NCI-H2107 (cell line): ENCODE measurements around the gene DEFB119.
"Not testable (repeated sequence)": the region's sequence is repeated elsewhere in the genome, so short reads cannot be mapped to it uniquely, and the experiment has no call there.

Experiments used
- DNase-seq: peaks from one replicate; lab custom pipeline; 2025; lab: John Stamatoyannopoulos, UW

The DEFB119 gene, protein sequence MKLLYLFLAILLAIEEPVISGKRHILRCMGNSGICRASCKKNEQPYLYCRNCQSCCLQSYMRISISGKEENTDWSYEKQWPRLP

DNA sequence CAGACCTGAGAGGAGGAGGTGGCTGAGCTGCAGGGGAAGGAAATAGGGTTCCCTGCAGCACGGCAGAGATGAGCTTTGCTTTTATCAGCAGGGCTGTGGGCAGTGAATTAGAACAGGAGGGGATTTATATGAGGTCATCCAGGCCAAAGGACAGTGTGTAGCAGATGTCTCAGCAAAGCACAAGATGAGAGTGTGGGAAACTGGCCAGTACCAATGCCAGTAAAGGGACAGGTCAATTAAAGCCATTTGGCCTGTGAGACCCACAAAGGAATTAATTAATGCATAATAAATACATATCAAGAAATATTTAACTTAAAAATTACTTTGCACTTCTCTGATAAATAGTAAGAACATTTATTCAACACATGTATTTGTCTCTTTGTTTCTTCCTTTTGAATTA, at the start of gene DEFB119:
TSS of gene DEFB119 (minus strand) at position 101 of the 400 bp plus-strand sequence. CDS start 107 bp downstream, outside the sequence.
- DNase-seq, result no peak

DNA sequence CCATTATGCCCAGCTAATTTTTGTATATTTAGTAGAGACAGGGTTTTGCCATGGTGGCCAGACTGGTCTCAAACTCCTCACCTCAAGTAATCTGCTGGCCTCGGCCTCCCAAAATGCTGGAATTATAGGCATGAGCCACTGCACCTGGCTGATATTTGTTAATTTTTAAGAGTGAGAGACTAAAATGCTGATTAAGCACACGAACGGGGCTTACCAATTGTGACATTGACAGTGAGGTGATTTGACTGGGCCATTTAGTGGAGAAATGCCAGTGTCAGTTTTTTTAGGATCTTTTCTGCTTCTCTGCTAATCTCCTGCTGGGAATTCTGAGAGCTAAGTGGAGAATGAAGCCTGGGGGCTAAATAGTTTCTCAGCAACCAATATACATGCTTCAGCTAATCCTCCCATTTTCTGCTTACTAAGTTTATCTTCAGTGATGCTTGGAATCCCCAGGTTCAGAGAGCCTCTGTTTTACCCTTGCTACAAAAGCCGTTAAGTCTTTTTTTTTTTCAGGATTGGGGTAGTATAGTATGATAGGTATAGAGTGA, 40.3 kb upstream of the DEFB119 start:
- no peak for DNase-seq

DNA sequence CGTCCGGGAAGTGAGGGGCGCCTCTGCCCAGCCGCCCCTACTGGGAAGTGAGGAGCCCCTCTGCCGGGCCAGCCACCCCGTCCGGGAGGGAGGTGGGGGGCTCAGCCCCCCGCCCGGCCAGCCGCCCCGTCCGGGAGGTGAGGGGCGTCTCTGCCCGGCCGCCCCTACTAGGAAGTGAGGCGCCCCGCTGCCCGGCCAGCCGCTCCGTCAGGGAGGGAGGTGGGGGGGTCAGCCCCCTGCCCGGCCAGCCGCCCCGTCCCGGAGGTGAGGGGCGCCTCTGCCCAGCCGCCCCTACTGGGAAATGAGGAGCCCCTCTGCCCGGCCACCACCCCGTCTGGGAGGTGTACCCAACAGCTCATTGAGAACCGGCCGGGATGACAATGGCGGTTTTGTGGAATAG, 37.2 kb upstream of the DEFB119 start:
- DNase-seq, result not testable (repeated sequence)

DNA sequence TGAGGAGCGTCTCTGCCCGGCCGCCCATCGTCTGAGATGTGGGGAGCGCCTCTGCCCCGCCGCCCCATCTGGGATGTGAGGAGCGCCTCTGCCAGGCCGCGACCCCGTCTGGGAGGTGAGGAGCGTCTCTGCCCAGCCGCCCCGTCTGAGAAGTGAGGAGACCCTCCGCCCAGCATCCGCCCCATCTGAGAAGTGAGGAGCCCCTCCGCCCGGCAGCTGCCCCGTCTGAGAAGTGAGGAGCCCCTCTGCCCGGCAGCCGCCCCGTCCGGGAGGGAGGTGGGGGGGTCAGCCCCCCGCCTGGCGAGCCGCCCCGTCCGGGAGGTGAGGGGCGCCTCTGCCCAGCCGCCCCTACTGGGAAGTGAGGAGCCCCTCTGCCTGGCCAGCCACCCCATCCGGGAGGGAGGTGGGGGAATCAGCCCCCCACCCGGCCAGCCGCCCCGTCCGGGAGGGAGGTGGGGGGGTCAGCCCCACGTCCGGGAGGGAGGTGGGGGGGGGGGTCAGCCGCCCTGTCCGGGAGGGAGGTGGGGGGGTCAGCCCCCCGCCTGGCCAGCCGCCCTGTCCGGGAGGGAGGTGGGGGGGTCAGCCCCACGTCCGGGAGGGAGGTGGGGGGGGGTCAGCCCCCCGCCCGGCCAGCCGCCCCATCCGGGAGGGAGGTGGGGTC, 36.6 kb upstream of the DEFB119 start:
- not testable (repeated sequence) for DNase-seq

DNA sequence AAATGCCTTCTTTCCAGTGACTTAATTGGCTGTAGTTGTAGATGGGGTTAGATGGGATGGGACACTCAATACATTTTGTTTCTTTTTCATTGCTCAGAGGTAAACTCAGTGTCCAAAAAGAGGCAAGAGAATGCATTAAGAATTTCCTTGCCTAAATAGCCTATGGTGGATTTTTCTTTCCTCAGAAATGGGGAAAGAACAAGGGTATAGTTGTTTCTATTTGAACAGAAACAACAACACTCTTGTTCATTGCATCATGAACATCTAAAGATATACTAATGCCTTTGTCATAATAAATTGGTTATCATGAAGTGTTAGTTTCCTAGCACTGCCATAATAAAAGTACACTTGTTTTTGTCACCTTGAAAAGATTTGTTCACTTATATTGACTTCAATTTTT, 35.4 kb upstream of the DEFB119 start:
- DNase-seq, result no peak

DNA sequence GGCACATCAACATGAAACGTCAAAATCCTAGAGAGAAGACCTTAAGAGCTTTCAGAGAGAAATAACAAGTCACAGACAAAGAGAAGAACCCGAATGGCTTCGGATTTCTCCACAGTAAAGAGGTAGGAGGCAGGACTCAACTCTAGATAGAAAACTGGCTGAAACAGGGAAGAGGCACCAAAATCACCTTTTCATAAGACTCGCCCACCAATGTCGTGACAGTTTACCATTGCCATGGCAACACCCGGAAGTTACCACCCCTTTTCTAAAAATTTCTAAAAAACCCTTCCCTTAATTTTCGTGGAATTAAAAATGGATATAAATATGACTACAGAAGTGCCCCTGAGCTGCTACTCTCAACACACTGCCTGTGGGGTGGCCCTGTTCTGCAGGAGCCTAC, 27.9 kb upstream of the DEFB119 start:
- no peak for DNase-seq

DNA sequence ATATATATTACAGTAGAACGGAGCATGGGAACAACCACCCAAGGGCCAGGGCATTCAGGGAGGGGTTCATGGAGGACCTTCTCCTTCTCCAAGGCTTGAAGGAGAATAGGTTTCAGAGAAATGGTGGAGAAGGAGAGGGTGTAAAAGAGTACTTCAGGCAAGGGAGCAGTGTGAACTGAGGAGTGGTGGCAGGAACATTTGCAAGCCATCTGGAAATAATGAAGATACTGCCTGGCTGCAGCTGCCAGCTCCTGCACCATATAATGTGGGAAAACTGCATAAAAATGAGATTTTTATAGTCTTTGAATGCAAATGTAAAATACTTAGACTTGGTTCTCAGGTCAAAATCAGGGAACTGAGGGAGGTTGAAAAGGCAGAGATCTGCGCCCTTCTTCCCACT, 25.3 kb upstream of the DEFB119 start:
- no peak for DNase-seq

DNA sequence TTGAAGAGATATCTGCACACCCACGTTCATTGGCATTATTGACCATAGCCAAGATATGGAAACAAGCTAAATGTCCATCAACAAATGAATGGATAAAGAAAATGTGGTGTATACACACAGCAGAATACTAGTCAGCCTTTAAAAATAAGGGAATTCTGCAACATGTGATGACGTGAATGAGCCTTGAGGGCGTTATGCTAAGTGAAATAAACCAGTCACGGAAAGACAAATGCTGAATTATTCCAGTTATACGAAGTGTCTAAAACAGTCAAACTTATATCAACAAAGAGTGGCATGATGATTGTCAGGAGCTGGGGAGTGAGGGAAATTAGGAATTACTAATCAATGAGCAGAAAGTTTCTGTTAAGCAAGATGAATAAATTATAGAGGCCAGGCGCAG, 24.0 kb upstream of the DEFB119 start:
- DNase-seq, result no peak

DNA sequence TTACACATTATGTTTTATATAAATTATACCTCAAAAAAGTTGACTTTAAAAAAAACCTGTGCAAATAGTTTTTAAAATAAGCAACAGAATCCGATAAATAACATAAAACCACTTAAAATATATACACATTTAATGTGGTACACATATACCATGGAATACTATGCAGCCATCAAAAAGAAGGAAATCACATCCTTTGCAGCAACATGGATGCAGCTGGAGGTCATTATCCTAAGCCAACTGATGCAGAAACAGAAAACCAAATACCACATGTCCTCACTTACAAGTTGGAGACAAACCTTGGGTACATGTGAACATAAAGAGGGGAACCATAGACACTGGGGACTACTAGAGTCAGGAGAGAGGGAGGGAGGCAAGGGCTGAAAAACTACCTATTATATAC, 19.6 kb upstream of the DEFB119 start:
- DNase-seq, result no peak

DNA sequence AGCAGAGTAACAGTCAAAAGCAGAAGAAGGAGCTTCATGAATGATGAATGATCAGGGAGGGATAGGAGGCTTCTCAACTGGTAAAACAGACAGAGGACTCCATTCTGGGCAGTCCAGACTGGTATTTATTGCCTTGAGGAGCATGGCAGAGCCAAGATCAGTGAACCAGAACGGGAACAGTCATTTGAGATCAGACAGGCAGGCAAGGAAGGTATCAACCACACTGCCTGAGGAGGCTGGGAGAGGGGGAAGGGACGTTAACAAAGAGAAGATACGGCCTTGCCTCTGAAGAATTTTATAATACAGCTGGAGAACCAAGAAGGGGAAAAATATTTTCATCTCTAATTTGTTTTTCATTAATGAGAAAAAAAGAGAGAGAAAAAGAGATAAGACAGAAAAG, 15.7 kb upstream of the DEFB119 start, which contains the start of gene DEFB121:
TSS of gene DEFB121 (minus strand) at position 101 of the 400 bp plus-strand sequence. CDS start at position 38, 63 bp downstream.
- no peak for DNase-seq

DNA sequence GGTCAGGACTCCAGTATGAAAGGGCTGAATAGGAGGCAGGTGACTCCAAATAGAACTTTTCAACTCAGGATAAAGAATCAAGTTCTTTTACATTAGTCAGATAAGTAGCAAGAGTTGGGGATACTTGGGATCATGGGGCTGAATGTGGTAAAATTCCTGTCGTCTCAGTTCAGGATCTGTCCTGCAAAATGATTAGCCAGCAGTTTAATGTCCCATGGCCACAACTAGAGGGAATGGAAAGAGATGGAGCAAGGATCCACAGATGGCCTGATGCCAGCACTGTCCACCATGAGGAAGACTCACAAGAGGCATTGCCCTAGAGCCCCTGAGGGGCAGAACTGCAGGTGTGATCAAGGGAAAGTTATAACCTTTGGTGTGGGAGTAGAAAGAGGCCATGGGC, 13.5 kb upstream of the DEFB119 start:
- no peak for DNase-seq

DNA sequence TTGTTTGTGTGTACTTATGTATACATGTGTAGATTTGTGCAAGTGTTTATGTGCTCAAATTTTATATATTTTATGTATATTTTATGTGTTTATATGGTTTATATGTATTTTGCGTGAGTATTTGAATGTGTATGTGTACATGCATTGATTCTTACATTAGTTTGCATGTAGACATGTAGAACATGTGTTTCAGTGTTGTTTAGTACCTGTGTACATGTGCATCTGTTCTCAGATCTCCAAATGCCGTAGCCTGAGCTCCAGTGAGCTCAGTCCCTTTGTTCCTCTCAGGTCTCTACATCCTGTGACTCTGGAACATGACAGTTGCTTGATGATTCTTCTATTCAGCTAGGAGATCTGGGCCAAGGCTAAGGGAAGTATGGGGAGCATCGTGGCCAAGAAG, 4.5 kb upstream of the DEFB119 start:
- DNase-seq, result no peak

DNA sequence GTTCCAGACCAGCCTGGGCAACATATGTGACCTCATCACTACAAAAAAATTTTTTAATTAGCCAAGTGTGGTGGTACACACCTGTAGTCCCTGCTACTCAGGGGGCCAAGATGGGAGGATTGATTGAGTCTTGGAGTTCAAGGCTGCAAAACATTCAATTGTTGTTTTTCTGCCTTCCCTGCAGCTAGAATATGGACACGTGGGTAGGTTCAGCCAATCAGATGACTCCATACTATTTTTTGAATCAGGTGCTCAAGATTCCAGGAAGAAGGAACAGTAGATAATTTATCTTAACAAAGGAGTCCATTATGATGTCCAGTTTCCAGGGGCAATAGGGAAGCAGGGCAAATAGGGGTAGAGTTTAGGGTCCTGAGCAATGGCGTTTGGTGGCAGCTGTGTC, 2.4 kb upstream of the DEFB119 start:
- DNase-seq, result no peak

DNA sequence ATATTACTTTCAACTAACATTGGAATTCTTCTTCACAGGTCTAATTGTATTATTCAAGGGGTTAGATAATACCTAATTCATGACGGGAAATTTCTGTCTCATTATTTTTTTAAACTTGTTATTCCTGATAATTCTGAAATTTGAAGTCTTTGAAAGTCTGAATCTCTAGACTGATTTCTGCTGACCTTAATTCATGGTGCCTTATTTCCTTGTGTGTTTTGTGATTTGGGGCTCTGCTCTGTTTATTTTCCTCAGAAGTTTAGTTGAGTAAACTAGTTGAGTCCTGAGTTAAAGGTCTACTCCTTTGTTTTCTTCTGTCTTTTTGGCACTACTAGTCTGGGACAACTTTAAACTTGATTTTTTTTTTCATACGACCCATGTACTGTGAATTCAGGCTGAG, 16.0 kb downstream of the DEFB119 start:
- DNase-seq, result no peak

DNA sequence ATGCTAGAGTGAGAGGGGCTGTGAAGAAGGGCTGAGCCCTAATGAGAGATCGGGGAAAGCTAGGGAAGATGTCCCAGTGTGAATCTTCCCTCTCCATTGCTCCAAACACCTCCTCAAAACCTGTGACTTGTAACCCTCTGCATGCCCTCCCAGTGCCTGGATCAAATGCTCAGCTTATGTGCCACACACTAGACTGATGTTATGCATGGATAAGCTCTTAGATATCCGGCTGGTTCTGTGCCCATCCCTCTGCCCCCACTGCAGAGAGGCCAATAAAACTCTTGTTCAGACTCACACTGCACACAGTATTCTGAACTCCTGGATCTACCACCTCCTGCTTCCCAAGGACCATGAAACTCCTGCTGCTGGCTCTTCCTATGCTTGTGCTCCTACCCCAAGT, 22.1 kb downstream of the DEFB119 start, which contains the start of gene DEFB118:
TSS of gene DEFB118 (plus strand) at position 301 of the 400 bp plus-strand sequence. CDS start at position 351, 50 bp downstream.
- DNase-seq, result no peak

DNA sequence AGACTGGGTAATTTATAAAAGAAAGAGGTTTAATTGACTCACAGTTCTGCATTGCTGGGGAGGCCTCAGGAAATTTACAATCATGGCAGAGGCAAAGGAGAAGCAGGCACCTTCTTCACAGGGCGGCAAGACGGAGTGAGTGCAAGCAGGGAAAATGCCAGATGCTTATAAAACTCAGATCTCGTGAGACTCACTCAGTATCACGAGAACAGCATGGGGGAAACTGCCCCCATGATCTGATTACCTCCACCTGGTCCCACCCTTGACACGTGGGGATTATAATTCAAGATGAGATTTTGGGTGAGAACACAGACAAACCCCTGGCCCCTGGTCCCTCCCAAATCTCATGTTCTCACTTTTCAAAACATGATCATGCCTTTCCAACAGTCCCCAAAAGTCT, 26.1 kb downstream of the DEFB119 start:
- not testable (repeated sequence) for DNase-seq

DNA sequence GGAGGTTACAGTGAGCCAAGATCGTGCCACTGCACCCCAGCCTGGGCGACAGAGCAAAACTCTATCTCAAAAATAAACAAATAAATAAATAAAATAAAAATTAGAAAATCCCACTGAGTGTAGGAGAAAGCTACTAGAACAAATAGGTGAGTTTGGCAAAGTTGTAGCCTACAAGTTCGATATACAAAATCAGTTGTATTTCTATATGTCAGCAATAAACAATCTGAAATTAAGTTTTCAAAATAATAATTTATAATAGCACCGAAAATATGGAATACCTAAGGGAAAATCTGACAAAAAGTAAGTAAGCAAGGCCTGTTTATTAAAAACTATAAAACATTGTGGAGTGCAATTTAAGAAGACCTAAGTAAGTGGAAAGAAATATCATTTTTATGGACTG, 27.1 kb downstream of the DEFB119 start:
- no peak for DNase-seq

DNA sequence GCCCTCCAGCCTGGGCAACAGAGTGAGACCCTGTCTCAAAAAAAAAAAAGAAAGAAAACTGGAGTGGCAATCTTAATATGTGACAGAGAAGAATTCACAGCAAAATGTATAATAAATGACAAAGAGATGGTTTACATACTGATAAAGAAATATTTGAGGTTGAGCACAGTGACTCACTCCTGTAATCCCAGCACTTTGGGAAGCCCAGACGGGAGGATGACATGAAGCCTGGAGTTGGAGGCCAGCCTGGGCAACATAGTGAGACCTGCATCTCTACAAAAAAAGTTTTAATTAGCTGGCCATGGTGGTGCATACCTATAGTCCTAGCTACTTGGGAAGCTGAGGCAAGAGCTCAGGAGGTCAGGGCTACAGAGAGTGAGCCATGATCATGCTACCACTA, 34.4 kb downstream of the DEFB119 start:
- no peak for DNase-seq

DNA sequence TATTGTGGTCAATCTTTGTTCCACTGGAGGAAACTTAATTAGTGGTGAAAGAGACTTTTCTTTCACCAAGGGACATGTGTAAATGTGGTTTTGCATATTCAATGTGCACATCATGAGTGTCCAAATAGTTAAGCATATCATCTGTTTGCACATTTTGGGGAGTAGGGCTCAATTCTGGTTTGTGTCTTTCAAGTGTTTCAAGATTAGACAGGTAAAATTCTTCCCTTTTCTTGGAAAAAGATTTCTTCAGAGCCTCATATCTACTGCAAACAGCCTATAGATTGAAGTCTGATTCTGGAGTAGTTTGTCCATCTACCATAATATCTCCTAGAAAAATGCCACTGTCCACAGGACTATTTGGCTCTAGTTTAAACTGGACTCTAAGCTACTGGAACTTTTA, 48.9 kb downstream of the DEFB119 start:
- DNase-seq, result no peak

DNA sequence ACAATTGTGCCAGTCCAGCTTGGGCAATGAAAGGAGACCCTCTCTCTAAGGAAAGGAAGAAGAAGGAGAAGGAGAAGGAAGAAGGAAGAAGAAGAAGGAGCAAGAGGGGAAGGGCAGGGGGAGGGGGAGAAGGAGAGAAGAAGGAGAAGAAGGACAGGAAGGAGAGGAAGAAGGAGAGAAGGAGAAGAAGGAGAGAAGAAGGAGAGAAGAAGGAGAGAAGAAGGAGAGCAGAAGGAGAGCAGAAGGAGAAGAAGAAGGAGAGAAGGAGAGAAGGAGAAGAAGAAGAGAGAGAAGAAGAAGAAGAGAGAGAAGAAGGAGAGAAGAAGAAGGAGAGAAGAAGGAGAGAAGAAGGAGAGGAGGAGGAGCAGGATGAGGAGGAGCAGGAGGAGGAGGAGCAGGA, 59.5 kb downstream of the DEFB119 start:
- DNase-seq, result no peak
